Astrocyte (in vitro differentiated cells and primary cell): Measurements from ENCODE around the gene SAMD14. TPM values are rescaled to one million over a fixed set of nuclear protein-coding genes. Genes with fewer than 3 reads are reported as not detected.
A peak's percentile ranks its signal among the peaks of the same experiment; 100 is the strongest.

Experiments
- DNase-seq: peaks from one replicate; pipeline ENCODE4 v3.0.0-alpha.2; 2010; ENCODE audit warnings: low read depth
- FAIRE-seq: peaks from 2 replicates; lab custom pipeline; 2011; peaks lifted over from hg19 to GRCh38; lab: Jason Lieb, UNC
- H2AFZ ChIP-seq: 2 replicates; pipeline ENCODE4 v1.6.0; 2012; ENCODE audit warnings: low read depth, low read length, inconsistent platforms
- H3K27ac ChIP-seq: 2 replicates; pipeline ENCODE4 v1.5.1; 2011; ENCODE audit warnings: low read depth, low read length, inconsistent platforms
- H3K27me3 ChIP-seq: 2 replicates; pipeline ENCODE4 v1.6.0; 2011; ENCODE audit warnings: low read length, inconsistent platforms; ENCODE audit not compliant: insufficient read depth
- H3K36me3 ChIP-seq: 2 replicates; pipeline ENCODE4 v1.5.1; 2011; ENCODE audit warnings: low read length, inconsistent platforms; ENCODE audit not compliant: insufficient read depth
- H3K4me1 ChIP-seq: 2 replicates; pipeline ENCODE4 v1.5.1; 2011; ENCODE audit warnings: low read length, inconsistent platforms; ENCODE audit not compliant: insufficient read depth
- H3K4me2 ChIP-seq: 2 replicates; pipeline ENCODE4 v1.6.0; 2012; ENCODE audit warnings: low read length, inconsistent platforms
- H3K4me3 ChIP-seq: 2 replicates; pipeline ENCODE4 v1.5.1; 2011; ENCODE audit warnings: low read depth, mild to moderate bottlenecking, low read length, inconsistent platforms; ENCODE audit not compliant: insufficient read depth
- H3K79me2 ChIP-seq: 2 replicates; pipeline ENCODE4 v1.6.0; 2012; ENCODE audit warnings: mild to moderate bottlenecking, low read length, inconsistent platforms; ENCODE audit not compliant: insufficient read depth
- H3K9ac ChIP-seq: 2 replicates; pipeline ENCODE4 v1.6.0; 2012; ENCODE audit warnings: mild to moderate bottlenecking, low read length, inconsistent platforms
- H3K9me3 ChIP-seq: 2 replicates; pipeline ENCODE4 v1.5.1; 2012; ENCODE audit warnings: low read depth, mild to moderate bottlenecking, low read length, inconsistent platforms; ENCODE audit not compliant: insufficient read depth
- H4K20me1 ChIP-seq: 2 replicates; pipeline ENCODE4 v1.6.0; 2012; ENCODE audit warnings: low read length, inconsistent platforms; ENCODE audit not compliant: insufficient read depth
- H3K27ac Mint-ChIP-seq: one replicate; pipeline ENCODE4 v1.8.0; 2021; ENCODE audit warnings: mild to moderate bottlenecking, mixed read lengths; ENCODE audit not compliant: unreplicated experiment
- H3K27me3 Mint-ChIP-seq: one replicate; pipeline ENCODE4 v1.8.0; 2021; ENCODE audit warnings: low read depth, mixed read lengths; ENCODE audit not compliant: unreplicated experiment
- H3K36me3 Mint-ChIP-seq: one replicate; pipeline ENCODE4 v1.8.0; 2021; ENCODE audit warnings: low read depth, mixed read lengths; ENCODE audit not compliant: unreplicated experiment
- H3K4me1 Mint-ChIP-seq: one replicate; pipeline ENCODE4 v1.8.0; 2021; ENCODE audit warnings: low read depth, mixed read lengths; ENCODE audit not compliant: unreplicated experiment
- H3K4me3 Mint-ChIP-seq: one replicate; pipeline ENCODE4 v1.8.0; 2021; ENCODE audit warnings: mild to moderate bottlenecking, moderate library complexity, mixed read lengths; ENCODE audit not compliant: unreplicated experiment
- H3K9me3 Mint-ChIP-seq: one replicate; pipeline ENCODE4 v1.8.0; 2021; ENCODE audit warnings: mild to moderate bottlenecking, mixed read lengths; ENCODE audit not compliant: unreplicated experiment
- CTCF ChIP-seq: IDR thresholded peaks from 2 replicates; pipeline ENCODE4 v1.5.1; 2011; ENCODE audit warnings: low read depth, mild to moderate bottlenecking, inconsistent platforms, low read length, moderate library complexity; ENCODE audit not compliant: insufficient read depth
- EZH2 ChIP-seq: IDR thresholded peaks from 2 replicates; pipeline ENCODE4 v1.6.1; 2012; ENCODE audit warnings: mild to moderate bottlenecking, low read length, inconsistent platforms; ENCODE audit not compliant: insufficient read depth
- total RNA-seq: library from RNA; stranded (reverse); gene quantifications from 2 replicates; pipeline ENCODE4 v1.2.1, GENCODE V29; 2021

SAMD14 gene
- total RNA-seq, 1 donor from 2014 or later: 10.8 TPM

GRCh38 chr17:50146927-50147665, 17.1 kb upstream of the SAMD14 start:
- Histone ChIP-seq H2AFZ (no peak overlapping the region), H3K9ac (peak overlapping the region; percentile 71), H3K9me3 (no peaks in the 10 kb centered on the region), H3K4me1 (peaks cover 34% of the 10 kb centered on the region), H3K36me3 (peaks cover 15% of the 10 kb centered on the region), H3K4me2 (peak overlapping the region; percentile 89), H3K27ac (peak overlapping the region; percentile 0), H3K79me2 (peaks cover 85% of the 10 kb centered on the region), H3K4me3 (peak overlapping the region; percentile 71), H4K20me1 (peaks cover 71% of the 10 kb centered on the region), H3K27me3 (no peaks in the 10 kb centered on the region)
- Mint-ChIP-seq H3K27ac (peak overlapping the region; percentile 58), H3K27me3 (no peaks in the 10 kb centered on the region), H3K4me3 (peak overlapping the region; percentile 92), H3K36me3 (peaks cover 27% of the 10 kb centered on the region), H3K4me1 (peaks cover 13% of the 10 kb centered on the region), H3K9me3 (no peaks in the 10 kb centered on the region)
- no peak for FAIRE-seq
- no peak for DNase-seq
- TF ChIP-seq EZH2 (no peak), CTCF (no peak)

- H3K79me2 ChIP-seq: peaks cover 91% of the 10 kb centered on the region
These were observed 16.4 kb upstream of the SAMD14 start for GRCh38 chr17:50146230-50146926.

More at GRCh38 chr17:50146230-50146926, 16.4 kb upstream of the SAMD14 start:
- DNase-seq: no peak
- peak overlapping the region; percentile 89 for H3K4me2 ChIP-seq
- peak overlapping the region; percentile 71 for H3K9ac ChIP-seq
- no peak overlapping the region for H2AFZ ChIP-seq
- Mint-ChIP-seq H3K27ac (no peak overlapping the region), H3K36me3 (peaks cover 33% of the 10 kb centered on the region), H3K4me1 (peaks cover 13% of the 10 kb centered on the region), H3K4me3 (peak overlapping the region; percentile 92), H3K27me3 (no peaks in the 10 kb centered on the region), H3K9me3 (no peaks in the 10 kb centered on the region)
- H3K27ac ChIP-seq: no peak overlapping the region
- H3K27me3 ChIP-seq: no peaks in the 10 kb centered on the region
- peak overlapping the region; percentile 71 for H3K4me3 ChIP-seq
- H3K9me3 ChIP-seq: no peaks in the 10 kb centered on the region
- peaks cover 28% of the 10 kb centered on the region for H3K4me1 ChIP-seq
- no peak for FAIRE-seq
- TF ChIP-seq EZH2: no peak
- no peak for TF ChIP-seq CTCF
- peaks cover 78% of the 10 kb centered on the region for H4K20me1 ChIP-seq
- peaks cover 21% of the 10 kb centered on the region for H3K36me3 ChIP-seq
